Measurements from ENCODE around the gene ABCB9.

DNA sequence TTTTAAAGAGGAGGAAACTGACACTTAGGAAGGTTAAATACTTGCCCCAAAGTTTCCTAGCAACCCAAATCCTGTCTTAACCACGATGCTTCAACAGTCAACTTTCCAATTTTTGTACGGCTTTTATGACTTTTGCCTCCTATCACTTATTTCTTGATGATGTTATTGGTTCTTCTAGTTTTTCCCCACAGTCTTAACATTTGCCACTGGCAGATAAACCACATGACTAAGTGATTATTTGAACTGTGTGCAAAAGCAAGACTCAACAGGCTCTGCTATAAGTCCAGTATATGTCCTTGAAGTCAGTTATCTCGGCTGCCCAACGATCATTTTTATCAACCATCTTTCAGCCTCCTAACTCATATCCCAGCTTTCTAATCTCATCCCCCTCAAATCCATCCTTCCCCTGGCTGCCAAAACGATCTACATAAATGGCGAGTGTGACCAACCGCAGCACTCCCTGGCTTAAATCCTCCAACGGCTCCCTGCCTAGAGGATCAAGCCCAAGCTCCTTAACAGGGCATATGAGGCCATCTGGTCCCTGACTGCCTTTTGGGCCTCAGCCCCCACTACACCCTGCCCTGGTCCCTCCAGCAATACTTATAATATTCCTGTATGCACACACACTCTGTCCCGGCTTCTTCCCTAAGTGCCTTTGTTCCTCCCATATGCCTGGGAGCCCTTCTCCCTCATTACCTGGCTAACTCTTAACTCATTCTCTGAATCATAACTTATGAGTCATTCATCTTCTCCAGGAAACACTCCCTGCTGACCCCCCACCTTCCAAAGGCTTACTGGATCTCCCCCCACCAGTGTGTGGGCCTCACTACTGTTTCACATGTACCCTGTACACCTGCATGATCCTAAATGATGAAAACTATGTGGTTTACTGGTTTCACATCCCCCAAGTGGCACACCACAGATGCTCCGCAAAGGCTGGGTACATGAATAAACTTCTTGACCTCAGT lies 79.1 kb downstream of the ABCB9 start:
- TF ChIP-seq, protein P1, sequence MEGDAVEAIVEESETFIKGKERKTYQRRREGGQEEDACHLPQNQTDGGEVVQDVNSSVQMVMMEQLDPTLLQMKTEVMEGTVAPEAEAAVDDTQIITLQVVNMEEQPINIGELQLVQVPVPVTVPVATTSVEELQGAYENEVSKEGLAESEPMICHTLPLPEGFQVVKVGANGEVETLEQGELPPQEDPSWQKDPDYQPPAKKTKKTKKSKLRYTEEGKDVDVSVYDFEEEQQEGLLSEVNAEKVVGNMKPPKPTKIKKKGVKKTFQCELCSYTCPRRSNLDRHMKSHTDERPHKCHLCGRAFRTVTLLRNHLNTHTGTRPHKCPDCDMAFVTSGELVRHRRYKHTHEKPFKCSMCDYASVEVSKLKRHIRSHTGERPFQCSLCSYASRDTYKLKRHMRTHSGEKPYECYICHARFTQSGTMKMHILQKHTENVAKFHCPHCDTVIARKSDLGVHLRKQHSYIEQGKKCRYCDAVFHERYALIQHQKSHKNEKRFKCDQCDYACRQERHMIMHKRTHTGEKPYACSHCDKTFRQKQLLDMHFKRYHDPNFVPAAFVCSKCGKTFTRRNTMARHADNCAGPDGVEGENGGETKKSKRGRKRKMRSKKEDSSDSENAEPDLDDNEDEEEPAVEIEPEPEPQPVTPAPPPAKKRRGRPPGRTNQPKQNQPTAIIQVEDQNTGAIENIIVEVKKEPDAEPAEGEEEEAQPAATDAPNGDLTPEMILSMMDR (IDR thresholded peaks at IDR 0.05), result no peak
- TF ChIP-seq POLR2A (IDR thresholded peaks at IDR 0.05), result no peak

Measured in right lobe of liver (tissue), 4 donors.